HG02763 (cell line): ENCODE results near the gene IL23R.
"Not testable (repeated sequence)": the region's sequence is repeated elsewhere in the genome, so short reads cannot be mapped to it uniquely, and the experiment has no call there.

Experiments
- ATAC-seq: cut with Tn5 transposase; IDR thresholded peaks from one replicate; pipeline ENCODE4 v1.9.1; 2021; ENCODE audit warnings: mild to moderate bottlenecking, moderate library complexity; ENCODE audit not compliant: unreplicated experiment

The IL23R gene

GRCh38 chr1:67191668-67192520 lies 25.6 kb downstream of the IL23R start:
- no peak for ATAC-seq

GRCh38 chr1:67192902-67193301 lies 26.6 kb downstream of the IL23R start:
- no peak for ATAC-seq

GRCh38 chr1:67193704-67194103 lies 27.4 kb downstream of the IL23R start:
- ATAC-seq: no peak

GRCh38 chr1:67194209-67194863 lies 28.1 kb downstream of the IL23R start:
- ATAC-seq: peak; percentile 73

- no peak for ATAC-seq
Observed at GRCh38 chr1:67200755-67201154, 34.5 kb downstream of the IL23R start.

- ATAC-seq: no peak
Observed at GRCh38 chr1:67201891-67202290, 35.6 kb downstream of the IL23R start.

GRCh38 chr1:67204298-67204980 lies 38.2 kb downstream of the IL23R start:
- no peak for ATAC-seq

GRCh38 chr1:67207398-67207797 lies 41.1 kb downstream of the IL23R start:
- ATAC-seq: not testable (repeated sequence)

- no peak for ATAC-seq
Observed at GRCh38 chr1:67208217-67208616, 42.0 kb downstream of the IL23R start.

GRCh38 chr1:67209521-67209920 lies 43.3 kb downstream of the IL23R start:
- ATAC-seq: no peak

GRCh38 chr1:67211589-67212563 lies 45.6 kb downstream of the IL23R start:
- no peak for ATAC-seq

- no peak for ATAC-seq
Observed at GRCh38 chr1:67213164-67213563, 46.9 kb downstream of the IL23R start.

GRCh38 chr1:67213948-67214347 lies 47.7 kb downstream of the IL23R start:
- no peak for ATAC-seq

GRCh38 chr1:67214420-67215174 lies 48.3 kb downstream of the IL23R start:
- ATAC-seq: peak; percentile 78

GRCh38 chr1:67216401-67216800 lies 50.1 kb downstream of the IL23R start:
- ATAC-seq: no peak

- ATAC-seq: no peak
Observed at GRCh38 chr1:67217417-67217816, 51.2 kb downstream of the IL23R start.

GRCh38 chr1:67217938-67218337 lies 51.7 kb downstream of the IL23R start:
- no peak for ATAC-seq

- no peak for ATAC-seq
Observed at GRCh38 chr1:67224856-67225255, 58.6 kb downstream of the IL23R start.

- ATAC-seq: no peak
Observed at GRCh38 chr1:67226688-67227087, 60.4 kb downstream of the IL23R start.

GRCh38 chr1:67227196-67227595 lies 60.9 kb downstream of the IL23R start:
- ATAC-seq: no peak
